ENCODE data around the gene DNAJC21.

Gene DNAJC21

DNA sequence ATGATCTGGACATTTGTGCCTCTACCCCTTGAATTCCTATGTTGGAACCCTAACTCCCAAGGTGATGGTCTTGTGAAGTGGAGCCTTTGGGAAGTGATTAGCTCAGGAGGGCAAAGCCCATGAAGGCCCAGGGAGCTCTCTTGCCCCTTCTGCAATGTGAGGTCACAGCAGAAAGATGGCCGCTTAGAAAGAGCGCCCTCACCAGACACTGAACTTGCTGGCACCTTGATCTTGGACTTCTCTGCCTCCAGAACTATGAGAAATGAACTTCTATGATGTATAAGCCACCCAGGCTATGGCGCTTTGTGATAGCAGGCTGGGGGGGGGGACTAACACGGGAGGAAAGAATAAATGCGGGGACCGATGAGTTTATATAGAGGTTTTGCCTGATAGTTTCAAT is 73.1 kb downstream of the DNAJC21 start:
- no peak for TF ChIP-seq CTCF (IDR thresholded peaks at IDR 0.05; ENCODE audit: low read depth, low read length, missing control alignments)
- no peak for DNase-seq (ENCODE audit: extremely low read depth, low read depth)
- H3K4me3 ChIP-seq (replicated peaks; ENCODE audit: low read depth, low read length): no peak overlapping the region

- DNase-seq (ENCODE audit: extremely low read depth, low read depth): peak; percentile 31
- peak; percentile 95 for TF ChIP-seq CTCF (IDR thresholded peaks at IDR 0.05; ENCODE audit: low read depth, low read length, missing control alignments)
- no peak overlapping the region for H3K4me3 ChIP-seq (replicated peaks; ENCODE audit: low read depth, low read length)
Observed at GRCh38 chr5:35003018-35003957, 73.9 kb downstream of the DNAJC21 start.

- no peak overlapping the region for H3K4me3 ChIP-seq (replicated peaks; ENCODE audit: low read depth, low read length)
- DNase-seq (ENCODE audit: extremely low read depth, low read depth): no peak
- no peak for TF ChIP-seq CTCF (IDR thresholded peaks at IDR 0.05; ENCODE audit: low read depth, low read length, missing control alignments)
Observed at GRCh38 chr5:35004200-35004599, 74.8 kb downstream of the DNAJC21 start.

DNA sequence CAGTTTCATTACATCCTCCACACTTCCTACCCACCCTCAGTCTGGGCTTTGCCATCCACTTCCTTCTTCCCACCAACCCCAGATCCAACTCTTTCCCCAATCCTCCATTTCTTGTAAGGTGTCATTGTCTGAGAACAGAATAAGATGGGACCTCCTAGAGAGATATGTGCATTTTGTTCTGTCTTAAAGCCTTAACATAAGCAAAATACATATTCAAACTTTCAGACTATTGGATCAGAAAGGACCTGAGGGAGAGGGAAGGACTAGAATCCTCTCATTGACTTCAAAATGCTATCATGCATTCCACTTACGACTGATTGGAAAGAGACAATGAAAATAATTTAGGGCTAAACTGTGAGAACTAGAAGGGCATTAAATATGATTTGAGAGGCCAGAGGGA is 75.4 kb downstream of the DNAJC21 start:
- no peak overlapping the region for H3K4me3 ChIP-seq (replicated peaks; ENCODE audit: low read depth, low read length)
- no peak for TF ChIP-seq CTCF (IDR thresholded peaks at IDR 0.05; ENCODE audit: low read depth, low read length, missing control alignments)
- DNase-seq (ENCODE audit: extremely low read depth, low read depth): no peak
